B cell (primary cell): ENCODE data around the gene MICU1. TPM values are rescaled to one million over a fixed set of nuclear protein-coding genes. Genes with fewer than 3 reads are reported as not detected.
A peak's percentile ranks its signal among the peaks of the same experiment; 100 is the strongest.

Experiments
- ATAC-seq: fragments of 200-7000 bp; cut with Tn5 transposase; one replicate; pipeline ENCODE4 v1.10.0; 2021; ENCODE audit warnings: low read depth, mild to moderate bottlenecking, moderate number of reproducible peaks, moderate library complexity
- CTCF ChIA-PET: fragments of 350-600 bp; sonication (Branson Sonifier 250); formaldehyde crosslinking; loops from one replicate; lab custom pipeline; 2021; ENCODE audit warnings: antibody characterized with exemption, inconsistent platforms; lab: Charles Lee
- POLR2A ChIA-PET: fragments of 350-600 bp; sonication (Branson Sonifier 250); formaldehyde crosslinking; loops from one replicate; lab custom pipeline; 2021; ENCODE audit warnings: antibody characterized with exemption; lab: Charles Lee
- DNase-seq: peaks from one replicate; pipeline ENCODE4 v3.0.0; 2013
- H2AFZ ChIP-seq: 2 replicates; pipeline ENCODE4 v1.6.1; 2012; ENCODE audit warnings: mild to moderate bottlenecking, low read depth, low read length; ENCODE audit not compliant: insufficient read depth, poor library complexity, severe bottlenecking
- H3K27ac ChIP-seq, 2 donors: 1 replicate in 1 of 2; 2 replicates in 1 of 2; pipeline ENCODE4 v1.5.1; 2012 to 2013; ENCODE audit warnings: low read length in 2 of 2, mild to moderate bottlenecking in 2 of 2, moderate library complexity in 1 of 2
- H3K27me3 ChIP-seq, 4 experiments: fragments of 200-600 bp in 1 of 4; sonication (generic) in 1 of 4; replicated peaks in 1 of 4; 1 replicate in 2 of 4; 2 replicates in 2 of 4; pipeline versions ENCODE4 v1.6.1 to v1.7.0; 2013 to 2016; ENCODE audit warnings: low read length in 3 of 4, mild to moderate bottlenecking in 2 of 4, mixed read lengths in 1 of 4, moderate library complexity in 1 of 4; ENCODE audit not compliant: insufficient read depth in 4 of 4, control insufficient read depth in 3 of 4; ENCODE audit errors: control extremely low read depth in 1 of 4
- H3K36me3 ChIP-seq, 2 experiments: replicated peaks in 1 of 2; 1 replicate in 1 of 2; 2 replicates in 1 of 2; pipeline versions ENCODE4 v1.6.1 to v1.7.1; 2013; ENCODE audit warnings: low read length in 1 of 2; ENCODE audit not compliant: insufficient read depth in 2 of 2, control insufficient read depth in 1 of 2; ENCODE audit errors: control extremely low read depth in 1 of 2, extremely low read depth in 1 of 2
- H3K4me1 ChIP-seq, 2 donors: fragments of 200-600 bp in 1 of 2; sonication (generic) in 1 of 2; 1 replicate in 1 of 2; 2 replicates in 1 of 2; pipeline versions ENCODE4 v1.5.1 to v1.6.1; 2013 to 2017; ENCODE audit warnings: low read length in 2 of 2; ENCODE audit not compliant: control insufficient read depth in 2 of 2, insufficient read depth in 2 of 2
- H3K4me2 ChIP-seq: replicated peaks from 2 replicates; pipeline ENCODE3; 2012; ENCODE audit warnings: mild to moderate bottlenecking, low read depth, low read length; ENCODE audit not compliant: poor library complexity, severe bottlenecking
- H3K4me3 ChIP-seq, 5 experiments: fragments of 200-600 bp in 1 of 5; sonication (generic) in 1 of 5; 1 replicate in 3 of 5; 2 replicates in 2 of 5; pipeline versions ENCODE4 v1.5.1 to v1.7.0; 2011 to 2016; ENCODE audit warnings: low read length in 4 of 5, mild to moderate bottlenecking in 4 of 5, low read depth in 2 of 5, control low read depth in 1 of 5, moderate library complexity in 1 of 5; ENCODE audit not compliant: insufficient read depth in 1 of 5; ENCODE audit errors: control extremely low read depth in 1 of 5, extremely low read depth in 1 of 5
- H3K79me2 ChIP-seq: fragments of 200-600 bp; sonication (generic); one replicate; pipeline ENCODE4 v1.6.0; 2016; ENCODE audit warnings: low read length; ENCODE audit not compliant: control insufficient read depth, insufficient read depth
- H3K9ac ChIP-seq: fragments of 200-600 bp; sonication (generic); 2 replicates; pipeline ENCODE4 v1.6.1; 2017; ENCODE audit warnings: mild to moderate bottlenecking, low read length, moderate library complexity
- H3K9me3 ChIP-seq, 3 donors: one replicate each; pipeline versions ENCODE4 v1.6.1 to v1.7.1; 2013; ENCODE audit warnings: low read length in 2 of 3; ENCODE audit not compliant: control insufficient read depth in 2 of 3, insufficient read depth in 1 of 3; ENCODE audit errors: control extremely low read depth in 1 of 3
- H4K20me1 ChIP-seq: 2 replicates; pipeline ENCODE4 v1.6.0; 2012; ENCODE audit warnings: mild to moderate bottlenecking, low read length; ENCODE audit not compliant: insufficient read depth, control insufficient read depth, poor library complexity, severe bottlenecking
- H3K27ac Mint-ChIP-seq: one replicate; pipeline ENCODE4 v1.8.0; 2021; ENCODE audit warnings: mixed read lengths
- H3K27me3 Mint-ChIP-seq: one replicate; pipeline ENCODE4 v1.8.0; 2021; ENCODE audit warnings: mixed read lengths
- H3K4me1 Mint-ChIP-seq: one replicate; pipeline ENCODE4 v1.8.0; 2021; ENCODE audit warnings: mixed read lengths
- H3K4me3 Mint-ChIP-seq: one replicate; pipeline ENCODE4 v1.8.0; 2021; ENCODE audit warnings: mixed read lengths
- H3K9me3 Mint-ChIP-seq: one replicate; pipeline ENCODE4 v1.8.0; 2022; ENCODE audit warnings: mixed read lengths; ENCODE audit not compliant: insufficient read depth
- CTCF ChIP-seq: fragments of 200-600 bp; IDR thresholded peaks from one replicate; pipeline ENCODE4 v1.8.0; 2022; ENCODE audit warnings: antibody characterized with exemption, mild to moderate bottlenecking
- EZH2 ChIP-seq: IDR thresholded peaks from 2 replicates; pipeline ENCODE4 v1.6.1; 2012; ENCODE audit warnings: borderline replicate concordance, low read depth, mild to moderate bottlenecking, moderate library complexity, low read length; ENCODE audit not compliant: insufficient read depth, poor library complexity, severe bottlenecking
- WGBS: methylation state at CpG from one replicate; pipeline ENCODE4 v1.1.5; 2013; ENCODE audit warnings: missing lambda C conversion rate; ENCODE audit not compliant: insufficient coverage; 5-methylcytosine and 5-hydroxymethylcytosine counted together
- intact Hi-C: fragments of 100-400 bp; cut with micrococcal nuclease; formaldehyde crosslinking; loops from one replicate; pipeline ENCODE4 v1.10.0; 2022
- polyA plus RNA-seq: library from polyadenylated mRNA; depleted of rRNA; stranded (reverse); fragments of >200 nt; gene quantifications from 2 replicates; pipeline ENCODE4 v1.2.3, GENCODE V29; 2012
- total RNA-seq, 2 donors: library from RNA; stranded (reverse); fragments of 120-200 nt in 1 of 2; gene quantifications; 1 replicate in 1 of 2; 2 replicates in 1 of 2; pipeline versions ENCODE4 v1.2.3 to v1.2.4, GENCODE V29; 2013 to 2022

MICU1 gene
- total and polyA plus RNA-seq, 2 donors (not counting 1 experiment from before 2014, with no cell fraction given), result 12.0 to 34.7 TPM

DNA sequence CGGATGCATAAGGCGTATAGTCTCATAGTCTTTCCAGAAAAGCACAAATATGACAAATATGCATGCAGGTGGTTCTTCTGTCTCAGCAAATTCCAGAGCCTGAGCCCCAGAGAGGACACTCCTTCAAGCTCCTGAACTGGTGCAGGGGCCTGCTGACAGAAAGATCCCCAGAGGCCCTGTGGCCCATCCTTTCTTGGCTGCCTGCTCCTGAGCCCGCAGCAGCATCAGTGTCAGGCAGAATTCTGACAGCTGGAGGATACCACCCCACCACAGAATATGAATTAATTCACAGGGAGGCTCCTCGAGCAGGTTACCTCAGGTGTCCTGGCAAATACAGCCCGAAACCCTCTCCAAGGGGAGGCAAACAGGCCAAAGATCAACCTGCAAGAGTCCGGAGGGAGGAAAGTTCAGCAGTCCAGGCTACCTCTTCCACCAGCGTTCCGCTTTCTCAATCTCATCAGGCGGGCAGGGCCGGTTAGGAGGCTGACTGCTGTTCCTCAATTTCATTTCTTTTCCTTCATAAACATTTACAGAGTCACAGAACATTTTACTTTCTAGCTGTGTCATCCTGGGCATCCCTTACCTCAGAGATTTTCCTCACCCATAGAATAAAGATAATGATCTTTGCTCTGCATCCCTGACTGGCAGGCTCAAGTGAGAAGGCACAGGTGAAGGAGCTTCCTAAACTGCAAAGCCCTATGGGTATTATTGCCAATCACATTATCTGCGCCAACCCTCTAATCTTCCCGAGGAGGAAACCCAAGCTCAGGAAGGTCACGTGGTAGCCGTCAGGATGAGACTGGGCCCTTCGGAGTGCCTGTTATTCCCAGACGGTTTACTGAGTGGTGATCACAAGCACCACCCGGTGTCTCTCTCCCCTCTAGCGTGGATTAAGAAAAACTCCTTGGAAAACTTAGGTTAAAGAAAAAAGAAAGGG, 272.6 kb downstream of the MICU1 start:
- H3K36me3 ChIP-seq, result peaks cover 4 to 13% of the 10 kb centered on the region in 2 experiments
- Mint-ChIP-seq H3K27me3 (no peaks in the 10 kb centered on the region), H3K27ac (peak overlapping the region; percentile 99), H3K4me1 (peaks cover 39% of the 10 kb centered on the region), H3K4me3 (peak overlapping the region; percentile 99), H3K9me3 (no peaks in the 10 kb centered on the region)
- H3K4me2 ChIP-seq, result peak overlapping the region; percentile 99
- H2AFZ ChIP-seq, result peak overlapping the region; percentile 92
- 55% methylated on average over 8 of the region's 18 CpGs for WGBS
- peak overlapping the region; percentile 96 for H3K9ac ChIP-seq
- CTCF ChIA-PET, result interaction anchor here (1.4 to 2.0 kb wide), 2 partner anchors 8 to 11 kb away, joined by 6 read pairs; no protein-coding TSS in a partner anchor
- ATAC-seq (no peak), DNase-seq (no peak)
- no peaks in the 10 kb centered on the region for H3K9me3 ChIP-seq
- H3K4me3 ChIP-seq, result peak overlapping the region; percentile 65 to 98 (median 97)
- no peak for TF ChIP-seq CTCF
- TF ChIP-seq EZH2, result no peak
- intact Hi-C loops, result loop anchor here (10.0 kb wide), 1 partner anchor 892 kb away; the partner anchor contains the start of gene DNAJC9
- H3K79me2 ChIP-seq, result peaks cover 61% of the 10 kb centered on the region
- H4K20me1 ChIP-seq, result peaks cover 24% of the 10 kb centered on the region
- peak overlapping the region; percentile 90 to 97 for H3K27ac ChIP-seq
- POLR2A ChIA-PET, result interaction anchor here (0.6 to 1.0 kb wide), 2 partner anchors 9 to 475 kb away, joined by 4 to 6 read pairs; no protein-coding TSS in a partner anchor
- H3K4me1 ChIP-seq, result peaks cover 15 to 17% of the 10 kb centered on the region in 2 donors
- no peaks in the 10 kb centered on the region for H3K27me3 ChIP-seq
